Measurements from ENCODE around the gene EBLN1.

DNA sequence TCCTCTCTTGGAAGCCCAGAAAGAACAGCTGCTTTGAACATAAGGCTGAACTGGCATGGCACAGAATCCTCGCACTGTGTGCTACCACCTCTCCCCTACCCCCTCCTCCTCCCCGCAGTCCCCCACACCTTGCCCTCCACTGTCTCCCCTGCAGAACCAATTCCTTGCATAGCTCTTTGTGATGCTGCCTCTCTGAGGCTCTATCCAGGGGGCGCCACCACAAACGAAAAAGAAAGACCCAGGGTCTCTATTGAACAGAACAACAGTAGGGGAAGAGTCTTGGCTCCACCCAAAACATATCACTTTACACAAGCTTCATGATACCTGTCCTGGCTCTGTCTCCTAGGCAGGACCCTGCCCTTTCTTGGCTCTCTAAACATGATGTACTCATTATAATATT lies 26.2 kb upstream of the EBLN1 start:
- TF ChIP-seq CREB1 (IDR thresholded peaks at IDR 0.05) = no peak
- TF ChIP-seq CREB1 (CRISPR knock-in tag; IDR thresholded peaks at IDR 0.05) = no peak
- TF ChIP-seq, protein P1, sequence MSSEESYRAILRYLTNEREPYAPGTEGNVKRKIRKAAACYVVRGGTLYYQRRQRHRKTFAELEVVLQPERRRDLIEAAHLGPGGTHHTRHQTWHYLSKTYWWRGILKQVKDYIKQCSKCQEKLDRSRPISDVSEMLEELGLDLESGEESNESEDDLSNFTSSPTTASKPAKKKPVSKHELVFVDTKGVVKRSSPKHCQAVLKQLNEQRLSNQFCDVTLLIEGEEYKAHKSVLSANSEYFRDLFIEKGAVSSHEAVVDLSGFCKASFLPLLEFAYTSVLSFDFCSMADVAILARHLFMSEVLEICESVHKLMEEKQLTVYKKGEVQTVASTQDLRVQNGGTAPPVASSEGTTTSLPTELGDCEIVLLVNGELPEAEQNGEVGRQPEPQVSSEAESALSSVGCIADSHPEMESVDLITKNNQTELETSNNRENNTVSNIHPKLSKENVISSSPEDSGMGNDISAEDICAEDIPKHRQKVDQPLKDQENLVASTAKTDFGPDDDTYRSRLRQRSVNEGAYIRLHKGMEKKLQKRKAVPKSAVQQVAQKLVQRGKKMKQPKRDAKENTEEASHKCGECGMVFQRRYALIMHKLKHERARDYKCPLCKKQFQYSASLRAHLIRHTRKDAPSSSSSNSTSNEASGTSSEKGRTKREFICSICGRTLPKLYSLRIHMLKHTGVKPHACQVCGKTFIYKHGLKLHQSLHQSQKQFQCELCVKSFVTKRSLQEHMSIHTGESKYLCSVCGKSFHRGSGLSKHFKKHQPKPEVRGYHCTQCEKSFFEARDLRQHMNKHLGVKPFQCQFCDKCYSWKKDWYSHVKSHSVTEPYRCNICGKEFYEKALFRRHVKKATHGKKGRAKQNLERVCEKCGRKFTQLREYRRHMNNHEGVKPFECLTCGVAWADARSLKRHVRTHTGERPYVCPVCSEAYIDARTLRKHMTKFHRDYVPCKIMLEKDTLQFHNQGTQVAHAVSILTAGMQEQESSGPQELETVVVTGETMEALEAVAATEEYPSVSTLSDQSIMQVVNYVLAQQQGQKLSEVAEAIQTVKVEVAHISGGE (CRISPR knock-in tag; IDR thresholded peaks at IDR 0.05) = no peak
- no peak for TF ChIP-seq SMAD3 (CRISPR knock-in tag; conservative IDR thresholded peaks at IDR 0.05)
- no peak for TF ChIP-seq TEAD4 (IDR thresholded peaks at IDR 0.05; ENCODE audit: low read length)
- TF ChIP-seq TEAD4 (CRISPR knock-in tag; IDR thresholded peaks at IDR 0.05; ENCODE audit: borderline replicate concordance) = no peak
- no peak for TF ChIP-seq KAT2B (IDR thresholded peaks at IDR 0.05; ENCODE audit: low read depth, low read length)
- TF ChIP-seq POLR2AphosphoS5 (IDR thresholded peaks at IDR 0.05; ENCODE audit: control insufficient read depth, insufficient read depth, low read depth, low read length) = no peak
- TF ChIP-seq CBX8 (IDR thresholded peaks at IDR 0.05; ENCODE audit: borderline replicate concordance, extremely low read depth, low read depth, low read length, poor library complexity, severe bottlenecking) = no peak

Data from K562 (cell line).